ENCODE measurements around the gene CFB.

GRCh38 chr6:31966997-31967925 lies 21.4 kb downstream of the CFB start:
- TF ChIP-seq EZH2 (IDR thresholded peaks at IDR 0.05) (no peak), FOXP2 (optimal IDR thresholded peaks at IDR 0.05; ENCODE audit: control extremely low read depth, extremely low read length, insufficient read depth) (no peak), POLR2AphosphoS5 (IDR thresholded peaks at IDR 0.05; ENCODE audit: borderline replicate concordance, low read depth, low read length) (no peak)

All from SK-N-MC (cell line).